ENCODE data around the gene PSMD6. TPM values are rescaled to one million over a fixed set of nuclear protein-coding genes. Genes with fewer than 3 reads are reported as not detected.

The PSMD6 gene
- total and polyA plus RNA-seq, 4 donors = 47.5 to 52.9 (median 52.4) TPM

- no peaks in the 10 kb centered on the region for H3K9me3 ChIP-seq (ENCODE audit: control insufficient read depth, low read length)
- intact Hi-C loops (cut with DNase I) = loop anchor here in 1 of 2 donors (10.0 kb wide), 1 partner anchor 128 kb away; no protein-coding TSS in a partner anchor
- H3K4me3 ChIP-seq (ENCODE audit: low read length in 2 of 2) = no peak overlapping the region
- WGBS, 2 donors = 97 to 98% methylated on average over 7 of the region's 7 CpGs
- no peaks in the 10 kb centered on the region for H3K4me1 ChIP-seq (ENCODE audit: control insufficient read depth in 1 of 2, insufficient read depth in 2 of 2, low read length in 2 of 2)
- no peaks in the 10 kb centered on the region for H3K27me3 ChIP-seq (ENCODE audit: control insufficient read depth in 1 of 2, insufficient read depth in 2 of 2, low read length in 1 of 2)
- ATAC-seq (ENCODE audit: low FRiP score) (no peak), DNase-seq (no peak)
- H3K27ac ChIP-seq (ENCODE audit: low read depth in 1 of 2, low read length in 2 of 2) = no peak overlapping the region
- H3K36me3 ChIP-seq (ENCODE audit: control insufficient read depth in 1 of 2, insufficient read depth in 2 of 2, low read length in 1 of 2) = no peaks in the 10 kb centered on the region
Observed at GRCh38 chr3:64037084-64037483, 13.8 kb upstream of the PSMD6 start.

DNA sequence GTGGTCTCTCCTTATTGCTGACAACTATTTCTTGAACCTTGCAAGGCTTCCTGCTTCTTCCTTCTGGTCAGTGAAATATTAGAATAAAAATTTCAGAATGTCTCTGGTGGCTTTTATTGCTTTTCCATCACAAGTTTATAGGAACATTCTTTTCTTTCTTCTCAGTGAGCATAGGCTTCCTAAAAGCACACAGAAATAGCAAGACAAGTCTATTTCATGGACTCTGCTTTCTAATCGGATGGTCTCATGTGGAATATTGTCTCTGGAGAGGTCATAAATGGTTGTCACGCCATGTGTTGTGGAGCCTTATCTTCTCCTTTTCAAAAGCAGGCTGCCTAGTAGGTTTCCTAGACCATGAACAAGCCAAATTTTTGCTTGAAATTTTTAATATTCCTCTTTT, 9.8 kb upstream of the PSMD6 start:
- Histone ChIP-seq H3K9me3 (ENCODE audit: control insufficient read depth, low read length) (no peaks in the 10 kb centered on the region), H3K36me3 (ENCODE audit: control insufficient read depth in 1 of 2, insufficient read depth in 2 of 2, low read length in 1 of 2) (no peaks in the 10 kb centered on the region), H3K4me1 (ENCODE audit: control insufficient read depth in 1 of 2, insufficient read depth in 2 of 2, low read length in 2 of 2) (no peaks in the 10 kb centered on the region), H3K4me3 (ENCODE audit: low read length in 2 of 2) (no peak overlapping the region), H3K27me3 (ENCODE audit: control insufficient read depth in 1 of 2, insufficient read depth in 2 of 2, low read length in 1 of 2) (no peaks in the 10 kb centered on the region), H3K27ac (ENCODE audit: low read depth in 1 of 2, low read length in 2 of 2) (no peak overlapping the region)
- WGBS, 2 donors = 64 to 79% methylated on average over 2 of the region's 2 CpGs
- DNase-seq (no peak), ATAC-seq (ENCODE audit: low FRiP score) (no peak)
- intact Hi-C loops (cut with DNase I) = loop anchor here (5.0 to 10.0 kb wide), 2 partner anchors 132 to 134 kb away; no protein-coding TSS in a partner anchor

DNA sequence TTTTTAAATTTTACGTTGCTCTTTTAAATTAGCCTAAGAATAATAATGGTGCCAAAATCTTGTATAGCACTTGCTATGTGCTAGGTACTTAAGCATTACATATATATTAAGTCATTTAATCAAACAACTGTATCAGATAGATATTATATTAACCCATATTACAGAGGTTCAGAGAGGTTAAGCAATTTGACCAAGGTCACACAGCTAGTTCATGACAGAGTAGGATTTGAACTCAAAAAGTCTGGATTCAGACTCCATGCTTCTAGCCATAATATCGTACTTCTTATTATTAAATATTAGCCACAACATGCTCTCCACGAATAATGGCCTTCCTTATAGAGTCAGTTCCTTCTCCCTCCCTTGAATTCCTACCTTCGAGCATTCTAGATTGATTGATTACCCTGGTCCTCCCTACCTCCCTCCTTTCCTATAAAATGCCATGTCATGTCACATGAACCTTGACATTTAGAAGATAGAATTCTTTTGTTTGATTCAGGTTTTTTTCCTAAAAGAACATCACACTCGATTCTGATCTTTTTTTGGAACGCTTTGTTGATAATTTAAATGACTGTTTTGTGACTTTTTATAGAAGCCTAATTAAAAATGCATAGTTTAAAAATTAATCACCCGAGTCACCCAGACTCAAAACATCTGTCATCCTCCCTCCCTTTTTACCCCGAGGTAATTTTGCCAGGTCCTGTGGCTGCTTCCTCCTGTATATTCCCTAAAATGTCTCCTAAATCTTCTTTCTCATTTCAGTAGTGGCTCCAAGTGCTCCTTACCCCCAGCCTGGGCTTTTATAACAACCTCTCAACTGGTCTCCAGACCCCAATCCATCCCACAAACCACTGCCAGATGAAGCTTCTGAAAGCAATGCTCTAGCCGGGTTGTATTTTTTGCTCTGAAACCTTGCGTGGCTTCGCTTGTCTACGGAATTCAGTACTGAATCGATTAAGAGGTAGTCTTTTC, 8.5 kb upstream of the PSMD6 start:
- no peaks in the 10 kb centered on the region for H3K9me3 ChIP-seq (ENCODE audit: control insufficient read depth, low read length)
- H3K36me3 ChIP-seq (ENCODE audit: control insufficient read depth in 1 of 2, insufficient read depth in 2 of 2, low read length in 1 of 2) = no peaks in the 10 kb centered on the region
- H3K4me3 ChIP-seq (ENCODE audit: low read length in 2 of 2) = no peak overlapping the region
- no peaks in the 10 kb centered on the region for H3K27me3 ChIP-seq (ENCODE audit: control insufficient read depth in 1 of 2, insufficient read depth in 2 of 2, low read length in 1 of 2)
- H3K4me1 ChIP-seq (ENCODE audit: control insufficient read depth in 1 of 2, insufficient read depth in 2 of 2, low read length in 2 of 2) = no peaks in the 10 kb centered on the region
- 81% methylated on average over 13 of the region's 13 CpGs for WGBS, 2 donors
- intact Hi-C loops (cut with DNase I) = loop anchor here (1.0 to 10.0 kb wide), 5 partner anchors 133 to 453 kb away; no protein-coding TSS in a partner anchor
- DNase-seq (no peak), ATAC-seq (ENCODE audit: low FRiP score) (no peak)
- H3K27ac ChIP-seq (ENCODE audit: low read depth in 1 of 2, low read length in 2 of 2) = no peak overlapping the region

DNA sequence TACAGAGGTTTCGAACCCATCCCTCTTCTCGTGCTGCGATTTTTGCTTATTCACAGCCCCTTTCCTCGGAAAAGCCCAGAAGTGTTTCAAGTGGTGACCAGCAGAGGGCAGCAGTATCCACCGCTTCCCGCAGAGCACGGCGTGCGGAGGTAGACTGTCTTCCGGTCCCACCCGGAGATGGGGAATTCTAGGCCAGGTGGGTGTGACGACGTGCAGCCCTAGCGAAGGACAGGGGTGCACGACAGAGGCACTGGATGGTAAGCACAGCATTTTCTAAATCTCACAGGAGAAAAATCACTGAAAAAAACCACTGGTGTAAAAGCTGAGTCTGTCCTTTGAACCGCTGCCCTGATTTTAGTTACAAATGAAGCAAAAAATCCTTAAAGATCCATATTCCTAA, 7.4 kb upstream of the PSMD6 start:
- intact Hi-C loops (cut with DNase I) = loop anchor here (1.0 to 10.0 kb wide), 5 partner anchors 134 to 454 kb away; no protein-coding TSS in a partner anchor
- H3K9me3 ChIP-seq (ENCODE audit: control insufficient read depth, low read length) = no peaks in the 10 kb centered on the region
- H3K27ac ChIP-seq (ENCODE audit: low read depth in 1 of 2, low read length in 2 of 2) = no peak overlapping the region
- no peaks in the 10 kb centered on the region for H3K27me3 ChIP-seq (ENCODE audit: control insufficient read depth in 1 of 2, insufficient read depth in 2 of 2, low read length in 1 of 2)
- WGBS, 2 donors = 3% methylated on average over 16 of the region's 16 CpGs
- no peaks in the 10 kb centered on the region for H3K36me3 ChIP-seq (ENCODE audit: control insufficient read depth in 1 of 2, insufficient read depth in 2 of 2, low read length in 1 of 2)
- peak; percentile 93 for ATAC-seq (ENCODE audit: low FRiP score)
- peak; percentile 72 to 90 for DNase-seq
- no peak overlapping the region for H3K4me3 ChIP-seq (ENCODE audit: low read length in 2 of 2)
- no peaks in the 10 kb centered on the region for H3K4me1 ChIP-seq (ENCODE audit: control insufficient read depth in 1 of 2, insufficient read depth in 2 of 2, low read length in 2 of 2)

DNA sequence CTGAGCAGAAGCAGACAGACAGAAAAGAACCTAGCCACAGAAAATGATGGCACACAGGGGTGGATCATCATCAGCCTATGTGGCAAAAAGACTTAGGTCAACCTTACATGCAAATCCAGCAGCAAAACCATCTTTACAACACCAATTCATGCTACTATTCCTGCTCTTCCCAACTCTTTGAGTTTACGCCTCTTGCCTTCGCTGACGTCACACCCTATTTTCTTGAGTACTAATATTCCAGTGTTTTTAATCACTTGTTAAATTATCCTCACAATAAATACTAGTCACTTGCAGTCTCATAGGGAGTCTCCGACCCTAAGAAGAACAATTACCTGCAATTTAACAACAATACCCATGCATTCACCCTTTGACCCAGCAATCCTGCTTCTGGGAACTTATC, 6.0 kb upstream of the PSMD6 start:
- H3K36me3 ChIP-seq (ENCODE audit: control insufficient read depth in 1 of 2, insufficient read depth in 2 of 2, low read length in 1 of 2) = no peaks in the 10 kb centered on the region
- H3K27me3 ChIP-seq (ENCODE audit: control insufficient read depth in 1 of 2, insufficient read depth in 2 of 2, low read length in 1 of 2) = no peaks in the 10 kb centered on the region
- H3K4me3 ChIP-seq (ENCODE audit: low read length in 2 of 2) = no peak overlapping the region
- H3K4me1 ChIP-seq (ENCODE audit: control insufficient read depth in 1 of 2, insufficient read depth in 2 of 2, low read length in 2 of 2) = no peaks in the 10 kb centered on the region
- no peak for ATAC-seq (ENCODE audit: low FRiP score)
- no peak overlapping the region for H3K27ac ChIP-seq (ENCODE audit: low read depth in 1 of 2, low read length in 2 of 2)
- 87% methylated on average over 4 of the region's 4 CpGs for WGBS, 2 donors
- DNase-seq = no peak
- intact Hi-C loops (cut with DNase I) = no loop called here
- no peaks in the 10 kb centered on the region for H3K9me3 ChIP-seq (ENCODE audit: control insufficient read depth, low read length)

- Histone ChIP-seq H3K27me3 (ENCODE audit: control insufficient read depth in 1 of 2, insufficient read depth in 2 of 2, low read length in 1 of 2) (no peaks in the 10 kb centered on the region), H3K4me3 (ENCODE audit: low read length in 2 of 2) (no peak overlapping the region), H3K9me3 (ENCODE audit: control insufficient read depth, low read length) (no peaks in the 10 kb centered on the region), H3K27ac (ENCODE audit: low read depth in 1 of 2, low read length in 2 of 2) (no peak overlapping the region), H3K4me1 (ENCODE audit: control insufficient read depth in 1 of 2, insufficient read depth in 2 of 2, low read length in 2 of 2) (no peaks in the 10 kb centered on the region), H3K36me3 (ENCODE audit: control insufficient read depth in 1 of 2, insufficient read depth in 2 of 2, low read length in 1 of 2) (no peaks in the 10 kb centered on the region)
- intact Hi-C loops (cut with DNase I) = no loop called here
- ATAC-seq (ENCODE audit: low FRiP score) (no peak), DNase-seq (no peak)
- WGBS, 2 donors = 88% methylated on average over 3 of the region's 3 CpGs
Observed at GRCh38 chr3:64028754-64029153, 5.5 kb upstream of the PSMD6 start.

GRCh38 chr3:64027658-64028057, 4.4 kb upstream of the PSMD6 start:
- intact Hi-C loops (cut with DNase I) = no loop called here
- Histone ChIP-seq H3K36me3 (ENCODE audit: control insufficient read depth in 1 of 2, insufficient read depth in 2 of 2, low read length in 1 of 2) (no peaks in the 10 kb centered on the region), H3K9me3 (ENCODE audit: control insufficient read depth, low read length) (no peaks in the 10 kb centered on the region), H3K4me3 (ENCODE audit: low read length in 2 of 2) (no peak overlapping the region), H3K27ac (ENCODE audit: low read depth in 1 of 2, low read length in 2 of 2) (no peak overlapping the region), H3K27me3 (ENCODE audit: control insufficient read depth in 1 of 2, insufficient read depth in 2 of 2, low read length in 1 of 2) (no peaks in the 10 kb centered on the region), H3K4me1 (ENCODE audit: control insufficient read depth in 1 of 2, insufficient read depth in 2 of 2, low read length in 2 of 2) (no peaks in the 10 kb centered on the region)
- 83 to 88% methylated on average over 8 of the region's 8 CpGs for WGBS, 2 donors
- no peak for DNase-seq
- no peak for ATAC-seq (ENCODE audit: low FRiP score)

- Histone ChIP-seq H3K27me3 (ENCODE audit: control insufficient read depth in 1 of 2, insufficient read depth in 2 of 2, low read length in 1 of 2) (no peaks in the 10 kb centered on the region), H3K27ac (ENCODE audit: low read depth in 1 of 2, low read length in 2 of 2) (no peak overlapping the region), H3K9me3 (ENCODE audit: control insufficient read depth, low read length) (no peaks in the 10 kb centered on the region), H3K36me3 (ENCODE audit: control insufficient read depth in 1 of 2, insufficient read depth in 2 of 2, low read length in 1 of 2) (no peaks in the 10 kb centered on the region), H3K4me1 (ENCODE audit: control insufficient read depth in 1 of 2, insufficient read depth in 2 of 2, low read length in 2 of 2) (no peaks in the 10 kb centered on the region), H3K4me3 (ENCODE audit: low read length in 2 of 2) (no peak overlapping the region)
- no peak for ATAC-seq (ENCODE audit: low FRiP score)
- intact Hi-C loops (cut with DNase I) = no loop called here
- WGBS, 2 donors = 87 to 90% methylated on average over 2 of the region's 2 CpGs
- DNase-seq = no peak
Observed at GRCh38 chr3:64026346-64026745, 3.1 kb upstream of the PSMD6 start.

- H3K4me1 ChIP-seq (ENCODE audit: control insufficient read depth in 1 of 2, insufficient read depth in 2 of 2, low read length in 2 of 2) = no peaks in the 10 kb centered on the region
- H3K27me3 ChIP-seq (ENCODE audit: control insufficient read depth in 1 of 2, insufficient read depth in 2 of 2, low read length in 1 of 2) = no peaks in the 10 kb centered on the region
- ATAC-seq (ENCODE audit: low FRiP score) (no peak), DNase-seq (no peak)
- 64 to 68% methylated on average over 5 of the region's 5 CpGs for WGBS, 2 donors
- H3K9me3 ChIP-seq (ENCODE audit: control insufficient read depth, low read length) = no peaks in the 10 kb centered on the region
- H3K4me3 ChIP-seq (ENCODE audit: low read length in 2 of 2) = no peak overlapping the region
- no peaks in the 10 kb centered on the region for H3K36me3 ChIP-seq (ENCODE audit: control insufficient read depth in 1 of 2, insufficient read depth in 2 of 2, low read length in 1 of 2)
- no peak overlapping the region for H3K27ac ChIP-seq (ENCODE audit: low read depth in 1 of 2, low read length in 2 of 2)
- intact Hi-C loops (cut with DNase I) = no loop called here
Observed at GRCh38 chr3:64023861-64024223, 548 bp upstream of the PSMD6 start.
